K562 (cell line): ENCODE results near the gene RPS8. TPM values are rescaled to one million over a fixed set of nuclear protein-coding genes. Genes with fewer than 3 reads are reported as not detected.
A peak's percentile ranks its signal among the peaks of the same experiment; 100 is the strongest.

Experiments used
- EWSR1 ChIP-seq: fragments of 450-650 bp; IDR thresholded peaks from 2 replicates; pipeline ENCODE4 v1.6.1; 2018; ENCODE audit warnings: borderline replicate concordance, mild to moderate bottlenecking, low read depth, moderate library complexity; ENCODE audit not compliant: partially characterized antibody
- KDM2B ChIP-seq: fragments of 250-450 bp; sonication (Bioruptor Pico); IDR thresholded peaks from 2 replicates; pipeline ENCODE4 v1.8.0; 2021; ENCODE audit warnings: mild to moderate bottlenecking, moderate library complexity
- KDM5B ChIP-seq: fragments of 200-600 bp; sonication (generic); IDR thresholded peaks from 2 replicates; pipeline ENCODE4 v1.6.1; 2012; ENCODE audit warnings: low read depth, mild to moderate bottlenecking, moderate library complexity, low read length, control low read depth, inconsistent platforms; ENCODE audit not compliant: insufficient replicate concordance
- KLF1 ChIP-seq: fragments of 450-650 bp; IDR thresholded peaks from 2 replicates; pipeline ENCODE4 v1.6.1; 2016; ENCODE audit warnings: missing genetic modification characterization, missing compliant biosample characterization
- PRPF4 ChIP-seq: fragments of 200-400 bp; formaldehyde crosslinking; IDR thresholded peaks from one replicate; pipeline ENCODE4 v1.6.1; 2017; ENCODE audit warnings: low read length, low read depth, mild to moderate bottlenecking; ENCODE audit not compliant: insufficient read depth, poor library complexity, severe bottlenecking
- SP2 ChIP-seq: IDR thresholded peaks from 2 replicates; pipeline ENCODE4 v1.6.1; 2011; ENCODE audit warnings: mild to moderate bottlenecking, low read depth, low read length, moderate library complexity; ENCODE audit not compliant: poor library complexity, severe bottlenecking; ENCODE audit errors: extremely low read depth
- ZNF766 ChIP-seq: fragments of 200-800 bp; sonication (Bioruptor generic); conservative IDR thresholded peaks from 2 replicates; pipeline ENCODE4 v1.6.1; 2016; ENCODE audit warnings: missing genetic modification characterization, missing compliant biosample characterization
- ZNF785 ChIP-seq: fragments of 250-450 bp; sonication (Bioruptor Pico); IDR thresholded peaks from 2 replicates; pipeline ENCODE4 v1.4.0; 2020; ENCODE audit warnings: mild to moderate bottlenecking
- polyA plus RNA-seq, 8 experiments: library from polyadenylated mRNA; depleted of rRNA in 4 of 8; stranded (reverse) in 5 of 8; unstranded in 3 of 8; fragments of >200 nt; fragmentation: Nextera tagmentation in 2 of 8; fragmentation: Illumina TruSeq in 1 of 8; extraction: Ambion mirVana in 2 of 8; extraction: Trizol in 1 of 8; gene quantifications; 2 replicates each; pipeline versions ENCODE4 v1.2.1 to v1.2.3, GENCODE V29; 2011 to 2014; ENCODE audit warnings: inconsistent platforms in 1 of 8, missing spikeins in 1 of 8
- total RNA-seq, 7 experiments: library from RNA; depleted of rRNA in 6 of 7; stranded (reverse); fragments of >200 nt in 6 of 7; fragmentation: Illumina TruSeq in 2 of 7; extraction: Trizol in 2 of 7; gene quantifications; 2 replicates each; pipeline versions ENCODE4 v1.2.1 to v1.2.3, GENCODE V29; 2011 to 2021; ENCODE audit warnings: low replicate concordance in 1 of 7
- TF ChIP-seq, protein P1 (sequence below): fragments of 450-650 bp; IDR thresholded peaks from 2 replicates; pipeline ENCODE4 v1.6.1; 2016; ENCODE audit warnings: antibody characterized with exemption
- TF ChIP-seq, protein P2 (sequence below): fragments of 250-450 bp; sonication (Bioruptor Pico); IDR thresholded peaks from 2 replicates; pipeline ENCODE4 v1.8.0; 2022; ENCODE audit warnings: moderate library complexity, mild to moderate bottlenecking, inconsistent platforms
- TF ChIP-seq, protein P3 (sequence below): fragments of 450-650 bp; IDR thresholded peaks from 2 replicates; pipeline ENCODE4 v1.7.0; 2016; ENCODE audit warnings: borderline replicate concordance
- TF ChIP-seq, protein P4 (sequence below): fragments of 250-450 bp; sonication (Bioruptor Pico); IDR thresholded peaks from 2 replicates; pipeline ENCODE4 v1.5.0; 2021; ENCODE audit warnings: mild to moderate bottlenecking, borderline replicate concordance
- TF ChIP-seq, protein P5 (sequence below): fragments of 450-650 bp; IDR thresholded peaks from 2 replicates; pipeline ENCODE4 v1.6.1; 2016; ENCODE audit warnings: mild to moderate bottlenecking
- TF ChIP-seq, protein P6 (sequence below): sonication (generic); formaldehyde crosslinking; IDR thresholded peaks from 2 replicates; pipeline ENCODE4 v1.8.0; 2022; ENCODE audit warnings: missing genetic modification reagents, mild to moderate bottlenecking, borderline replicate concordance

The RPS8 gene
- total and polyA plus RNA-seq, 9 of the 15 experiments (the other 6 are each of a cell fraction or from before 2014, with no cell fraction given) = 2,431 to 4,168 (median 3,109) TPM

DNA sequence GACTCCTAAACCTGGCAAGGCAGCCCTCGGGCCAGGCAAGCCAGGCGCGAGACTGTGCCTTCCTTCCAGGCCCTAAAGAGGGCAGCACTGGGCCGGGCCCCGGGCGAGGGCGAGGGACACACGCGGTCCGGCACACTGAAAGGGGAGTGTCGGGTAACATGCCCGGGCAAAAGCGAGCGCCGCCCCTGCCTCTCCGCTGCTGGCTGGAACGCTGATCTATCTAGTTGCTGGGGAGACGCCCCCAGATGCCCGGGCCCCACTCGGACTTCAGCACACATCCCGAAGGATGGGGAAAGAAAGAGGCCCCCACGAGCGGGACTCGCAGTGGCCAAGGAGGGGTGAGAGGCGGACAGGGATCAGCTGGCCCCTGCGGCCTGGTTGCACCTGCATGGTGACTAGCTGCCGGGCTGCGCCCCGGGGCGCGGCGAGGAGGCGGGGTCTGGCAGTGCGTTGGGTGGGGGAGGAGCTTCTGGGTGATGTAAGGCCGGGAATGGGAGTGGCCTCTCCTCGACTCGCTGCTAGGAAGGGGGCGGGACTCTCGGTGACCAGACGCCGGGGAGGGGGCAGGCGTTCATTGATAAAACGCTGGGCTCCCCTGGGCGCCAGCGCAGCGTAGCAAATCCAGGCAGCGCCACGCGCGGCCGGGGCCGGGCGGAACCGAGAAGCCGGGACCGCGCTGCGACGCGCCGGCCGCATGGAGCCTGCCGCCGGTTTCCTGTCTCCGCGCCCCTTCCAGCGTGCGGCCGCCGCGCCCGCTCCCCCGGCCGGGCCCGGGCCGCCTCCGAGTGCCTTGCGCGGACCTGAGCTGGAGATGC, 24.6 kb downstream of the RPS8 start, which contains the start of gene PLK3 (continued):
- TF ChIP-seq, protein P1, sequence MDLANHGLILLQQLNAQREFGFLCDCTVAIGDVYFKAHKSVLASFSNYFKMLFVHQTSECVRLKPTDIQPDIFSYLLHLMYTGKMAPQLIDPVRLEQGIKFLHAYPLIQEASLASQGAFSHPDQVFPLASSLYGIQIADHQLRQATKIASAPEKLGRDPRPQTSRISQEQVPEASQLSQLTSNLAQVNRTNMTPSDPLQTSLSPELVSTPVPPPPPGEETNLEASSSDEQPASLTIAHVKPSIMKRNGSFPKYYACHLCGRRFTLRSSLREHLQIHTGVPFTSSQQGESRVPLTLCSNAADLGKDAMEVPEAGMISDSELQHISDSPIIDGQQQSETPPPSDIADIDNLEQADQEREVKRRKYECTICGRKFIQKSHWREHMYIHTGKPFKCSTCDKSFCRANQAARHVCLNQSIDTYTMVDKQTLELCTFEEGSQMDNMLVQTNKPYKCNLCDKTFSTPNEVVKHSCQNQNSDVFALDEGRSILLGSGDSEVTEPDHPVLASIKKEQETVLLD = peak; percentile 89
- TF ChIP-seq KDM5B (peak; percentile 86), PRPF4 (peak; percentile 58), ZNF785 (CRISPR knock-in tag) (no peak), ZNF766 (CRISPR knock-in tag) (0 out of 2 replicates have a peak, but pooled peaks have one; percentile 60), SP2 (no peak), EWSR1 (no peak), KLF1 (tag) (peak; percentile 51), KDM2B (peak; percentile 35)
- TF ChIP-seq, protein P2, sequence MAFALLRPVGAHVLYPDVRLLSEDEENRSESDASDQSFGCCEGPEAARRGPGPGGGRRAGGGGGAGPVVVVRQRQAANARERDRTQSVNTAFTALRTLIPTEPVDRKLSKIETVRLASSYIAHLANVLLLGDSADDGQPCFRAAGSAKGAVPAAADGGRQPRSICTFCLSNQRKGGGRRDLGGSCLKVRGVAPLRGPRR (CRISPR knock-in tag) = no peak
- TF ChIP-seq, protein P3, sequence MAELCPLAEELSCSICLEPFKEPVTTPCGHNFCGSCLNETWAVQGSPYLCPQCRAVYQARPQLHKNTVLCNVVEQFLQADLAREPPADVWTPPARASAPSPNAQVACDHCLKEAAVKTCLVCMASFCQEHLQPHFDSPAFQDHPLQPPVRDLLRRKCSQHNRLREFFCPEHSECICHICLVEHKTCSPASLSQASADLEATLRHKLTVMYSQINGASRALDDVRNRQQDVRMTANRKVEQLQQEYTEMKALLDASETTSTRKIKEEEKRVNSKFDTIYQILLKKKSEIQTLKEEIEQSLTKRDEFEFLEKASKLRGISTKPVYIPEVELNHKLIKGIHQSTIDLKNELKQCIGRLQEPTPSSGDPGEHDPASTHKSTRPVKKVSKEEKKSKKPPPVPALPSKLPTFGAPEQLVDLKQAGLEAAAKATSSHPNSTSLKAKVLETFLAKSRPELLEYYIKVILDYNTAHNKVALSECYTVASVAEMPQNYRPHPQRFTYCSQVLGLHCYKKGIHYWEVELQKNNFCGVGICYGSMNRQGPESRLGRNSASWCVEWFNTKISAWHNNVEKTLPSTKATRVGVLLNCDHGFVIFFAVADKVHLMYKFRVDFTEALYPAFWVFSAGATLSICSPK = no peak
- TF ChIP-seq, protein P4, sequence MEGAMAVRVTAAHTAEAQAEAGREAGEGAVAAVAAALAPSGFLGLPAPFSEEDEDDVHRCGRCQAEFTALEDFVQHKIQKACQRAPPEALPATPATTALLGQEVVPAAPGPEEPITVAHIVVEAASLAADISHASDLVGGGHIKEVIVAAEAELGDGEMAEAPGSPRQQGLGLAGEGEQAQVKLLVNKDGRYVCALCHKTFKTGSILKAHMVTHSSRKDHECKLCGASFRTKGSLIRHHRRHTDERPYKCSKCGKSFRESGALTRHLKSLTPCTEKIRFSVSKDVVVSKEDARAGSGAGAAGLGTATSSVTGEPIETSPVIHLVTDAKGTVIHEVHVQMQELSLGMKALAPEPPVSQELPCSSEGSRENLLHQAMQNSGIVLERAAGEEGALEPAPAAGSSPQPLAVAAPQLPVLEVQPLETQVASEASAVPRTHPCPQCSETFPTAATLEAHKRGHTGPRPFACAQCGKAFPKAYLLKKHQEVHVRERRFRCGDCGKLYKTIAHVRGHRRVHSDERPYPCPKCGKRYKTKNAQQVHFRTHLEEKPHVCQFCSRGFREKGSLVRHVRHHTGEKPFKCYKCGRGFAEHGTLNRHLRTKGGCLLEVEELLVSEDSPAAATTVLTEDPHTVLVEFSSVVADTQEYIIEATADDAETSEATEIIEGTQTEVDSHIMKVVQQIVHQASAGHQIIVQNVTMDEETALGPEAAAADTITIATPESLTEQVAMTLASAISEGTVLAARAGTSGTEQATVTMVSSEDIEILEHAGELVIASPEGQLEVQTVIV (CRISPR knock-in tag) = no peak
- TF ChIP-seq, protein P5, sequence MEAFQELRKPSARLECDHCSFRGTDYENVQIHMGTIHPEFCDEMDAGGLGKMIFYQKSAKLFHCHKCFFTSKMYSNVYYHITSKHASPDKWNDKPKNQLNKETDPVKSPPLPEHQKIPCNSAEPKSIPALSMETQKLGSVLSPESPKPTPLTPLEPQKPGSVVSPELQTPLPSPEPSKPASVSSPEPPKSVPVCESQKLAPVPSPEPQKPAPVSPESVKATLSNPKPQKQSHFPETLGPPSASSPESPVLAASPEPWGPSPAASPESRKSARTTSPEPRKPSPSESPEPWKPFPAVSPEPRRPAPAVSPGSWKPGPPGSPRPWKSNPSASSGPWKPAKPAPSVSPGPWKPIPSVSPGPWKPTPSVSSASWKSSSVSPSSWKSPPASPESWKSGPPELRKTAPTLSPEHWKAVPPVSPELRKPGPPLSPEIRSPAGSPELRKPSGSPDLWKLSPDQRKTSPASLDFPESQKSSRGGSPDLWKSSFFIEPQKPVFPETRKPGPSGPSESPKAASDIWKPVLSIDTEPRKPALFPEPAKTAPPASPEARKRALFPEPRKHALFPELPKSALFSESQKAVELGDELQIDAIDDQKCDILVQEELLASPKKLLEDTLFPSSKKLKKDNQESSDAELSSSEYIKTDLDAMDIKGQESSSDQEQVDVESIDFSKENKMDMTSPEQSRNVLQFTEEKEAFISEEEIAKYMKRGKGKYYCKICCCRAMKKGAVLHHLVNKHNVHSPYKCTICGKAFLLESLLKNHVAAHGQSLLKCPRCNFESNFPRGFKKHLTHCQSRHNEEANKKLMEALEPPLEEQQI = no peak
- TF ChIP-seq, protein P6, sequence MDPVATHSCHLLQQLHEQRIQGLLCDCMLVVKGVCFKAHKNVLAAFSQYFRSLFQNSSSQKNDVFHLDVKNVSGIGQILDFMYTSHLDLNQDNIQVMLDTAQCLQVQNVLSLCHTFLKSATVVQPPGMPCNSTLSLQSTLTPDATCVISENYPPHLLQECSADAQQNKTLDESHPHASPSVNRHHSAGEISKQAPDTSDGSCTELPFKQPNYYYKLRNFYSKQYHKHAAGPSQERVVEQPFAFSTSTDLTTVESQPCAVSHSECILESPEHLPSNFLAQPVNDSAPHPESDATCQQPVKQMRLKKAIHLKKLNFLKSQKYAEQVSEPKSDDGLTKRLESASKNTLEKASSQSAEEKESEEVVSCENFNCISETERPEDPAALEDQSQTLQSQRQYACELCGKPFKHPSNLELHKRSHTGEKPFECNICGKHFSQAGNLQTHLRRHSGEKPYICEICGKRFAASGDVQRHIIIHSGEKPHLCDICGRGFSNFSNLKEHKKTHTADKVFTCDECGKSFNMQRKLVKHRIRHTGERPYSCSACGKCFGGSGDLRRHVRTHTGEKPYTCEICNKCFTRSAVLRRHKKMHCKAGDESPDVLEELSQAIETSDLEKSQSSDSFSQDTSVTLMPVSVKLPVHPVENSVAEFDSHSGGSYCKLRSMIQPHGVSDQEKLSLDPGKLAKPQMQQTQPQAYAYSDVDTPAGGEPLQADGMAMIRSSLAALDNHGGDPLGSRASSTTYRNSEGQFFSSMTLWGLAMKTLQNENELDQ (CRISPR knock-in tag) = no peak
